HG03025 (cell line): ENCODE measurements around the gene HOXA5.

Experiments used
- ATAC-seq: cut with Tn5 transposase; IDR thresholded peaks from one replicate; pipeline ENCODE4 v1.9.1; 2021; ENCODE audit warnings: mild to moderate bottlenecking, moderate library complexity; ENCODE audit not compliant: unreplicated experiment, low FRiP score

The HOXA5 gene

DNA sequence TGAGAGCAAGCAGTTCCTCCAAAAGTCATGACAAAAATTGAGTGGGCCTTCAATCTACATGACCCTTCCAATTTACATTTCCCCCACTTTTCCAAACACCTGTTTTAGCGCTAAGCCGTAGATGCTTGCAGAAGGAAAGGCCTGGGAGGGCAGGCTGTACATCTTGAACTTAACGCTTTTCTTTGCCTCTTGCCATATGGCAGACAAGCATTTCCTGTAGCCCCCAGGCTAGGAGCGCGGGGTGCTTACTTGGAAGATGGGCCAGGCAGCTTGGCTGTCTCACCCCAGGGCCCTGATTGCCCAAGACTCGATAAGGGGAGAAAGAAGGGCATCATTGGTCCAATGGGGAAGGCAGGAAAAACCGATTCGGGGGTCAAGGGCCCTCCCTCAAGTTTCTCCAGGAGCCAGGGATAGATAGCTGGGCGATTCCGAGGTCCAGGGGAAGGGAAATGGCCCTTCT is 28.9 kb upstream of the HOXA5 start:
- no peak for ATAC-seq

DNA sequence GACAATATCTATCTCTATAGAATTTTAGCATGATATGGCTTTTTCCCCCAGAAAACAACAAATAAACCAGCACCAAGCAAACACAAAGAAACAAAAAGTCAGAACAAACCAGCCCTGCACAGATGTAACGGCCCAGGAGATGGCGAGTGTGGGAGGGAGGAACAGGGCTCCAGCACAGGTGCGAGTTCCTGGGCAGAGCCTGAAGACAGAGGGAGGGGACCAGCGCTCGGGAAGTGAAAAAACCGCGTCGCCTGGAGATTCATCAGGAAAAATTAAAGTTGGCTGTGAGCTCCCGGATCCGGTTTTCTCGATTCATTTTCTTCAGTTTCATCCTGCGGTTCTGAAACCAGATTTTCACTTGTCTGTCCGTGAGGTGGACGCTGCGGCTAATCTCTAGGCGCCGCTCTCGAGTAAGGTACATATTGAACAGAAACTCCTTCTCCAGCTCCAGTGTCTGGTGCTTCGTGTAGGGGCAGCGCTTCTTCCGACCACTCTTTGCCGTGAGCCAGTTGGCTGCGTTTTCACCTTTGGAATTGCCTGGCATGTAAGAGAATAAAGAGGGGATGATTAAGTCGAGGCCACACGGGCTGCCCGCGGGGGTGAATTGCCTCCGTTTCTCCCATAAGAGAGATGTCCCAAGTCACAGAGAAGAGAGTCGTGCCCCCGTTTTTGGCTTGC is 28.3 kb upstream of the HOXA5 start:
- ATAC-seq, result no peak

DNA sequence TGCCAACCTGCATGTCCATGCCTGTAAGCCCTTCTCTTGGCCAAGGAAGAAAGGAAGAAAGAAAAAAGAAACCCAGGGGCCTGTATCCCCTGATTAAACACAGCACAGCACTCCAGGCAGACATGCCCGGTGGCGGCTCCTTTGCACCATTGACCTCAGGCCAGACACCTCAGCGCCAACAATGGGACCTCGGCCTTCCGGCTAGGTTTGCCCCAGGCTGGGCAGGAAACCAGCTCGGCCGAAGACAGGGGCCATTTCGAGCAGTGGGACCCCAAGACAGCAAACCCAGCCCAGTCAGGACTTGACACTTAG is 27.8 kb upstream of the HOXA5 start:
- no peak for ATAC-seq

DNA sequence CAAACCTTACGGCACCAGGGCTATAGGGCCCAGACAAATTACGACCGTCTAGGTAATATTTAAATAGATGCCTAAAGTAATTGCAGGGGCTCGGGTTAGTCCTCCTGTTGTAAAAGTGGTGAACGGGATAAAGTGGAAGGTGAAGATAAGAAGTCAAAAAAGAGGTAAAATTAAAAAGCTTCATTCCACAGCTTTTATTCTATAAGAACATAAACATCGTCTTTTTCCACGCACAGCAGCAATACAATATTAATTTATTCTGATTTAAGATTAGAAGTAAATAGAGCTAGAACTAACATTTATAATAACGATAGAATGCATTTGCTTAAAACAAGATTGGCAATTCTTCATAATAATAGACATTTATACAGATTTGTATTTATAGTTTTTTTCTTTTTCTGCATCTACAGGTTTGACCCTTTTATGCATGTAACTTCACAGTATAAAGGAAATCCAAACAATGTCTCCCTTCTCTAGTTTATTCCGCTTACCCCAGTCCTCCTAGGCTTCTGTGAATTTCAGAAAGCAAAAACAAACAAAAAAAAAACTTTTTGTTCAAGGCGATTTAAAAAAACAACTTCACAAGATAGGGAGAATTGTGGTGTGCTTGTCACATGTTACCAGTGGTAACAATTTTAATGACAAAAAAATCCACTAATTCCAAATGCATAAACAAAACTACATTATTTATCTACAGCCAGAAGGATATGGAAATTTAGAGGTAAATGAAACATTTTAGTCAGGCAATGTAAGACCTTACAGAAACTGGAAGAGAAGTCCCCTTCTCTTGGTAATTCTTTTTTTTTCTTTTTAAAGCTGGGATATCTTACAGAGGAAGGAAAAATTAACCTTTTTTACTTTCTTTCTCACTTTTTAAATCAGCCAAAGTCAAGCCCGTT is 27.2 kb upstream of the HOXA5 start:
- ATAC-seq, result no peak

DNA sequence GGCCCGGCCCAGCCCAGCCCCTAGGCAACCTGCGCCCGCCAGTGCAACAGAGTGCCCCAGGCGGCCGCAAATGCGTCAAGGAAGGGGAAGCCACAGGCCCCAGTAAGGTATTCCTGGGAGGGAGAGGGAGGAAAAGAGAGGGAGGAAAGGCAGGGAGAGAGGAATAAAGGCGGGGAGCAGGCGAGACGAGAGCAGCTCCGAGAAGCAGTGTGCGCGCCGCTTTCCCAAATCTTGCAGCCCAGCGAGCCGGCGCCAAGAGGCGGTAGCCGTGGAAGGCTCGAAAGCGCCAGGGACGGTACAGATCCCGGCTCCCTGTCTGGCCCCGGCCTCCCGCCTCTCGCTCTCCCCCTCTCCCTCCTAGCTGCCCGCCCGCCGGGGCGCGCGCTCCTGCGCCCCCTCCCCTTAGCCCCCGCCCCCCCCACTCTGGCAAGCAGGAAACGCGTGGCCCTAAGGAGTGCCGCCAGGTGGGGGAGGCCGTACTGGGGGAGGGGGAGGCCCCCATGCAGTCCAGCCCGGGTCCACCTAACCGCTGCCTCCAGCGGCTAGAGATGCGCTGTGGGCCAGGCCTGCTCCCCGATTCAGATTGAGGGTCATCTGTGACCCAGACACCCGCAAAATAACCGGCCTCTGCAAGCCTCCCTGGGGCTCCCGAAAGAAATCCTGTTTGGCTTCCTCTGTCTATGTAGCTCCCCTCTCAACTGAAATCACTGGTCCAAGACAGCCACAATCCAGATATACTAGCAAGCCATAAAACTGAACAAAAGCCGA is 26.4 kb upstream of the HOXA5 start:
- no peak for ATAC-seq

DNA sequence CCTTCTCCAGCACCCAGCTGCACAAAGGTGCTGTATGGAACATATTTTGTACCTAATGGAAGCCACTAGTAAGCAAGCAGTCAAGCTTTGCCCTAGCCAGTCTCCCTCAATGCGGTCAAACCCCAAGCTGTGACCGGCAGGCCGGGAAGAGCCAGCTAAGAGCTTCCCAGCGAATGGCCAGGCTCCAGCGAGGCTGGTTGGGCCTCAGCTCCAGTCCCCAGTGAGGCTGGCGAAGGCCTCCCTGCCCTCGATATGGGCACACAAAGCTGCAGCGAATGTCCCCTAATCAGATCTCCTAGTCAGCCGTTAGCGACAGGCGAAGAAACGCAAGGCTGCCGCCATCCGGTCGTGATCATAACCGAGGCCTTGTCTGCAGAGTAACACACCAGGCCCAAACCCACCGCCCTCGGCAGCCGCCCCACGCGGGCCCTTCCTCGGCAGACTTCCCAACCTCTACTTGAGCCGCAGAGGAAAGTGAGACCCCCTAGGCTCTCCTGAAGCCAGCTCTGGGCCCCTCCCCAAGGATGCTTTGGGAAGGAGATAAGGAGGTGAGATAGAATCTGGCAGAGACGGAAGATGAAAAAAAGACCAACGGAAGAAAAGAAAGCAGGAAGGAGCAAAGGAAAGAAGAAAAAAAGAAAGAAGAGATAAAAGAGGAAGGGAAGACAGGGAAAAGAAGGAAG is 24.9 kb upstream of the HOXA5 start:
- ATAC-seq, result no peak

DNA sequence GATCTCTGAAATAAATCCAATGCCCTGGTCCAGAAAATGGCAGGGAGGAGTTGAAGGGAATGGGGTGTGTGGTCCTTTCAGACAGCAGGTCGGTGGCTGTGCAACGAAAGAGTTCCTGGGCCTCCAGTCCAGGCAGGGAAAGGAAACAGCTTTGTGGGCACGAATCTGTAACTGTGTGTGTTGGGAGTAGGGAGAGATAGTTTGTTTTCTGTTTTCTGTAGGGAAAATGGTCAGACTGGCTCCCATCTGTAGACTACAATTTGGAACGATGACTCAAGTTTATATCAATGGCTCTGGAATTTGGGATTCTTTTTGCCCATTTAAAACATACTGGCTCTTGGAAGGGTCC is 24.4 kb upstream of the HOXA5 start:
- no peak for ATAC-seq

DNA sequence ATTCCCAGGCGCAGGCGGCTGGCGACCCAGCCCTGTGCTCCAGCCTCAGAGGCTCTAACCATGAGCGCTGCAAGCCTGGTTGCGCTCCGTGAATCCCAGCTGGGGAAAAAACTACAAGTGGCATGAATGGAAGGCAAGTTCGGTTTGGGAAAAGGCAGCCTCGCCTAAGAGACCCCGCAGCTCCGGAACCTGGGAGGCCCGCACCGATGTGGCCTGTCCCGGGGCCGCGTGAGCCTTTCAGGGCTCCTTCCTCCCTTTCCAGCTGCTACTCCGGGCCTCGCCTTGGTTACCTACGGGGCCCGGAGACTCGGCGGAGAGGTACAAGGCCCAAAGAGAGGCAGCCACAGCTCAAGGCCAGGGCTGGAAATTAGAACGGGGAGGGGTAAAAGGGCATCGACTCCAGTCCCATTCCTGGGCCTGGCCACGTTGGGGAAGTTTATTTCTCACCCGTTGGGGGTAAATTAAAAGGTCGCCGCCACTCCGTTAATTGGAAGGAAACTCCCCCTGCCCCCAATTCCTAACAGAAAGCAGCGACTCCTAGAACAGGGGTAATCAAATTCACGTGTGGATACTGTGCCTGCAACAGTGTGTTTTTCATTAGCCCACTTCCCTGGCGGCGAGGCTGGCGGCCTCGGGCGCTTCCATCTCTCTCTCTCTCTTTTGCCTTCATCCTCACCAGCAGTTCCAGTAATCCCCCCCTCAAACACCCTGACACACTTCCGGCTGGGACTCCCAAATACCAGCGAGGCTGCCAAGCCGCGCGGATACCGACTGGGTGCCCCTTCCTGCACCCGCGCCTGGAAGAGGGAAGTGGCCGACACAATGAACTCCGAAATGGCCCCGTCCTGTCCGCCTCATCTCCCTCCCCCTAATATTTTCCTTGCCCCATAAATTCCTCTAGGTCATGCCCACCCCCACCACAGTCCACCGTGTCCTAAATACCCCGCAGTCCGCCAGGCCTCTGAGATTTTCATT is 23.3 kb upstream of the HOXA5 start:
- ATAC-seq, result no peak

DNA sequence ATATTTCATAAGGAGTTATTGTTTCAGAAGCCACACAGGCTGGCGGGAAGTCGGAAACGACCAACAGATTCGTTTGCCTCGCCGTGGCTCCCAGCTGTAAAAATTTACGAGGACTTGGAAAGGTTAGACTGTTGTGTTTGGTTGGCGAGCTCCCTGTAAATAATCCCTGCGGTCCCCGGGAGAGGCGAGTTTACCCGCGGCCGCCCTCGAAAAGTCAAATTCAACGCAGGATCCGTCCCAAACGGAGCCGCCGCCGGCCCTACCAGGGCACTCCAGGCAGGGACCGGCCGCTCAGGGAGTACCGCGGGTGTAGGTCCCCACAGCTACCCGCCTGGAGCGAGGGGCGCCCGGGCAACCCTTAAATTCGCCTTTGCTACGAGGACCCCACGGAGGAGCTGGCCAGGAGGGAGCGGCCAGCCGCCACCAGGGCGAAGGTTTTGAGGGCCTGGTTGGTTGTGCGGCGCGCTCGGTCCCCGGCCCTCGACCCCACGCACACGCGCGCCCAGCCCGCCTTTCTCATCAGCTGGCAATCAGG is 22.6 kb upstream of the HOXA5 start:
- ATAC-seq, result no peak

DNA sequence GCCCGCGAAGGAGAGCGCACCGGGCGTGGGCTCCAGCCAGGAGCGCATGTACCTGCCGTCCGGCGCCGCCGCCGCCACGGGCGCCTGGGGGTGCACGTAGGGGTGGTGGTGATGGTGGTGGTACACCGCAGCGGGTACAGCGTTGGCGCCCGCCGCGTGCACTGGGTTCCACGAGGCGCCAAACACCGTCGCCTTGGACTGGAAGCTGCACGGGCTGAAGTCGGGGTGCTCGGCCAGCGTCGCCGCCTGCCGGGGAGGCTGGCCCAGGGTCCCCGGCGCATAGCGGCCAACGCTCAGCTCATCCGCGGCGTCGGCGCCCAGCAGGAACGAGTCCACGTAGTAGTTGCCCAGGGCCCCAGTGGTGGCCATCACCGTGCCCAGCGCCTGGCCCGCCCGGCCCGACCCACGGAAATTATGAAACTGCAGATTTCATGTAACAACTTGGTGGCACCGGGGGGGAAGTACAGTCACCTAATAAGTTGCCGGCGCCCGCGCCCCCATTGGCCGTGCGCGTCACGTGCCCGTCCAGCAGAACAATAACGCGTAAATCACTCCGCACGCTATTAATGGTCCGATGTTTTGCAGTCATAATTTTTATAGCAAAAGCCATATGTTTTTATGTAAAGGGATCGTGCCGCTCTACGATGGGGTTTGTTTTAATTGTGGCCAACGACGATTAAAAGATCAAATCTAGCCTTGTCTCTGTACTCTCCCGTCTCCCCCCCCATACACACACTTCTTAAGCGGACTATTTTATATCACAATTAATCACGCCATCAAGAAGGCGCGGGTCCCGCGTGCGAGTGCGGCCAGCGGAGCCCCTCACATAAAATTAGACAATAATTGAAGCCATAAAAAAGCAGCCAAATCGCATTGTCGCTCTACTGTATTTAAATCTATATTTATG is 21.9 kb upstream of the HOXA5 start, which contains the start of gene HOXA9:
TSS of gene HOXA9 (minus strand) at position 449 of the 907 bp plus-strand sequence. CDS start at position 369, 80 bp downstream.
- ATAC-seq, result no peak

DNA sequence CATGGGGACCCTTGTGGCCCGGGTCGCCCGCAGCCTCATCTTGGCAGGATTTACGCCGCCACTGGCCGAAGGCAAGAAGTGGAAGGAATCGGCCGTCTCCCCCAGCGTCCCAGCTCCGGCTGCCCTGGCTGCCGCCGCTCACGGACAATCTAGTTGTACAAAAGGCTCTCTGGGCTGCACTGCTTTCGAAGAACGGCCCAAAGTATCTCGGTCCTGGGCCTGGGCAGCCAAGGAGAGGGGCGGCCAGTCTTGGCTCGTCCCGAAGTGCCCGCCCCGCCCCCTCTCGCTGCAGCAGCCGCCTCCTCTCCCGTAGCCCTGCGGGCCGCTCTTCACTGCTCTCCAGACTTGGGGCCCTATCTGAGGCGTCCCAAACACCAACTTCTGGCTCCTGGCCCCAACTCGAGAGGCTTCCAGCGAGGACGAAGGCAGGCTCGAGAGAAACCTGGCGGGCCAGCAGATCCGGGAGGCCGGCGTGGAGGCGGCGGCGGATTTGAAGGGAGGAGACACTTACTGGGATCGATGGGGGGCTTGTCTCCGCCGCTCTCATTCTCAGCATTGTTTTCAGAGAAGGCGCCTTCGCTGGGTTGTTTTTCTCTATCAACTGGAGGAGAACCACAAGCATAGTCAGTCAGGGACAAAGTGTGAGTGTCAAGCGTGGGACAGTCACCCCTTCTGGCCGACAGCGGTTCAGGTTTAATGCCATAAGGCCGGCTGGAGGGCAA is 21.0 kb upstream of the HOXA5 start:
- ATAC-seq, result no peak

DNA sequence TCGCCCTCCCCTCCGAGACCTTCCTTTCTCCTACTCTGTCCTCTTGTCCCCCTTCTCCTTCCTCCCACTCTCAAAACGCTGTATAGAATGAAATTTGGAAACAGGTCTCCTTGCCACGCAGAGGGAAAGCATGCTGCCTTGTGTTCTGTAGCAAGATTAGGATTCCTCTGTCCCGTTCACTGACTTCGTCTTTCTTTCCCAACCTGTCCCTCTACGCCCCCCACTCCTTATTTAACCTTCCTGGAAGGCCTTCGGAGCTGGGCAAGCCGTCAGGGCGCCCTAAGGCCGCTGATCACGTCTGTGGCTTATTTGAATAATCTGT is 20.5 kb upstream of the HOXA5 start:
- ATAC-seq, result no peak

DNA sequence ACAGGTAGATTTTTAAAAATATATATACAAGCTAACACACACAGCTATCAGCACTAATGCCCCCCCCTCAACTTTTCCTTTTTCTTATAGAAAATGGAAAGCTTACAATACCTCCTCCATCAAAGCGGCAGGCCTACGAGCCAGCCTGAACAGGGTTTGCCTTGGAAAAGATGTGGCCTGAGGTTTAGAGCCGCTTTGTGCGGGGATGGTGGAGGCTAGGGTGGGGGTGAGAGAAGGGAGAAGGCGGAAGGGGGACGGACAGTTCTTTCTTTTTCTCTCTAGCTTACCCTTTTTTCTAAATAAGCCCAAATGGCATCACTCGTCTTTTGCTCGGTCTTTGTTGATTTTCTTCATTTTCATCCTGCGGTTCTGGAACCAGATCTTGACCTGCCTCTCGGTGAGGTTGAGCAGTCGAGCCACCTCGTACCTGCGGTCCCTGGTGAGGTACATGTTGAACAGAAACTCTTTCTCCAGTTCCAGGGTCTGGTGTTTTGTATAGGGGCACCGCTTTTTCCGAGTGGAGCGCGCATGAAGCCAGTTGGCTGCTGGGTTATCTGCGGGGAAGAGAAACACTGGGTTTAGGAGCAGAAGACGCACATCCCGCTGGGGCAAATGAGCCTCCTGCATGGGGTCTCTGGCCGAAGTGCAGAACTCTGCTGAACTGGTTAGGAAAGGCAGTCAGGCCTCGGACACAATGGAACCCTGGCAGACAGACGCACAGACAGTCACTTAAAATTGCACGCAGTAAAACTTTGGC is 20.0 kb upstream of the HOXA5 start:
- no peak for ATAC-seq

DNA sequence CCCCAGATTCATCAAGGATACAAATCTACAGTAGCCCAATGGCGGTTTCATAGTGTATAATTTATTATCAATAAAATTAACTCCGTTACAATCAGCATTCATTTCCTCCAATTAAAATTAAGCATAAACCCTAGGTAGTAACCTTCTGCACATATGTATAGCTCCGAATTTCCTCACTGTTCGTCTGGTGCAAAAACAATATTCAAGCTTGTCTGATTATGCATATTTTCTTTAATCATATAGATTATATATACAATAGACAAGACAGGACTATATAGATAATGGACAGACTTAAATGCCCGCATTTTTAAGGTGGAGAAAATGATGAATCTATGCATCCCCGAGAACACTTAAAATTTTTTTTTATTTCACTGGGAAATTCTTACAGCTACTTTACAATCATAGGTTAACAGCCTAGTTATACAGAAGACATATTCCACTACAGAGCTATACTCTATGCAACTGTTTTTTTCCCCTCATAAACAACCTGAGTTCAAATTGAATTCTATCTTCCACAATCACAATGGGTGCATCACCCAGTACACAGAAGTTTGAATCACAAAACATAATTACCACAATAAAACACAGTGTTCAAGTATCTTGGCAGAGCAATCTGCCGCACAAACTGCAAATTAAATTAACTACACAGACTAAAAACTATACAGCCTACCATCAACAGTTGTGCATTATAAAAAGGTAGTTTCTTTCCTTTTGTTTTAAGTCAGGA is 19.2 kb upstream of the HOXA5 start:
- no peak for ATAC-seq

DNA sequence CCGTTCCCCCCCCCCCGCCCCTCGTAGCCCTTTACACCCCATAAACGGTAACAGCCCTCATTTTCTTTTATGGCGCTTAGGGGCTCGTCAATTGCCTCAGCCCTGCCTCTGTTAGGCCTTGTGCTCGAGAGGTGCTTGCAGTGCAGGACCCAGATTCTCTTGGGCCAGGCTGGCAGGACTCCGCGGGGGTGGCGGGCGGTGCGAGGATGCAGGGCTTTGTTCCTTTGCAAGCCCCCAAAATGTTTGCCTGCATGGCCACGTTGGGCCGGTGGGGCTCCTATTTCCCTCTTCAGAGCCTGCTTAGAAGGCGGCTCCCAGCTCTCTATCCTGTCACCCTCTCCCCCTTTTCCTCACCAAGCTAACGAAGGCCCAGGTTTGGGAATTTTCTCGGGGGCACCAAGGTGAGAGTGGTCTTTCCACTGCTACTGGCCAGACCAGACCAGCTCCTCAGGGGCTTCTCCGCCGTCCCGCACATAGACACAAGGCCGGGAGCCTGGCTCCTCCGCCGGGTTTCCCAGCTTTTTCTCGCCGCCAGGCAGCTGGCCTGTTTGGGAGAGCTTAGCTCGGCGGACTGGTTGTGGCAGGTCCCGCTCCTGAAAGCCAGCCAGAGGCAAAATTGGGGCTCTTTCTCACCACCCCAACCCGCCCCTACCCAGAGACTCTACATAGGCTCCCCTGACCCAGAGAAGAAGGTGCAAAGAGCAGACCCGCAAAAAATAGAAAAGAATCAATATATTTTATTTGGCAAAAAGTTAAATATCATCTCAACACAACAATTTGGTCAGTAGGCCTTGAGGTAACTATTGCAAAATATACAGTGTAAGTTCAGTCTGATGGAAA is 18.5 kb upstream of the HOXA5 start:
- ATAC-seq, result no peak
